ENCODE results near the gene ELAVL3. TPM values are rescaled to one million over a fixed set of nuclear protein-coding genes. Genes with fewer than 3 reads are reported as not detected.

Gene ELAVL3
- total and polyA plus RNA-seq, 2 of the 8 experiments (the other 6 are each of a cell fraction or from before 2014, with no cell fraction given), result 0.80 to 1.0 TPM

DNA sequence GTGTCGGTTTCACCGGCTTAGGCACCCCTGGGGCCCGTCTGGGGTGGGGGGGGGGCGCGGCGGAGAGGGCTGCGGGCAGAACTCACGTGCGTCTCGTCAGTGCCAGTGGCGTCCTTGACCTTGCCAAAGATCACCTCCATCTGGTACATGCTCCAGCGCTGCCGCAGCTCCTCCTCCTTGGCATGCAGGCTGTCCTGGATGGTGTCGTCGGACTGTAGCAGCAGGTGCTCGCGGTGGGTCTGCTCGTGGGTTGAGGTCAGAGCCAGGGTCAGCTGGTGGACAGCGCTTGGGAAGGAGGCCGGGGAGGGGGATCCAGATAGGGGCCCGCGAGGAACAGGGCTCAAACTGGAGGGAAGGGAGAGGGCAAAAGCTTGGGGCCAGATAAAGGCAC, 57.1 kb downstream of the ELAVL3 start (continued):
- TF ChIP-seq, protein P1, sequence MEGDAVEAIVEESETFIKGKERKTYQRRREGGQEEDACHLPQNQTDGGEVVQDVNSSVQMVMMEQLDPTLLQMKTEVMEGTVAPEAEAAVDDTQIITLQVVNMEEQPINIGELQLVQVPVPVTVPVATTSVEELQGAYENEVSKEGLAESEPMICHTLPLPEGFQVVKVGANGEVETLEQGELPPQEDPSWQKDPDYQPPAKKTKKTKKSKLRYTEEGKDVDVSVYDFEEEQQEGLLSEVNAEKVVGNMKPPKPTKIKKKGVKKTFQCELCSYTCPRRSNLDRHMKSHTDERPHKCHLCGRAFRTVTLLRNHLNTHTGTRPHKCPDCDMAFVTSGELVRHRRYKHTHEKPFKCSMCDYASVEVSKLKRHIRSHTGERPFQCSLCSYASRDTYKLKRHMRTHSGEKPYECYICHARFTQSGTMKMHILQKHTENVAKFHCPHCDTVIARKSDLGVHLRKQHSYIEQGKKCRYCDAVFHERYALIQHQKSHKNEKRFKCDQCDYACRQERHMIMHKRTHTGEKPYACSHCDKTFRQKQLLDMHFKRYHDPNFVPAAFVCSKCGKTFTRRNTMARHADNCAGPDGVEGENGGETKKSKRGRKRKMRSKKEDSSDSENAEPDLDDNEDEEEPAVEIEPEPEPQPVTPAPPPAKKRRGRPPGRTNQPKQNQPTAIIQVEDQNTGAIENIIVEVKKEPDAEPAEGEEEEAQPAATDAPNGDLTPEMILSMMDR (IDR thresholded peaks at IDR 0.05; ENCODE audit: control extremely low read depth in 1 of 3, insufficient read depth in 1 of 3, low read depth in 1 of 3, low read length in 3 of 3), result no peak
- TF ChIP-seq KDM1A (IDR thresholded peaks at IDR 0.05; ENCODE audit: borderline replicate concordance, low read length), result no peak
